ENCODE results near the gene ZNF524. TPM values are rescaled to one million over a fixed set of nuclear protein-coding genes. Genes with fewer than 3 reads are reported as not detected.
A peak's percentile ranks its signal among the peaks of the same experiment; 100 is the strongest.

Gene ZNF524
- total RNA-seq, 3 donors from 2014 or later (not counting 1 experiment from before 2014, with no cell fraction given): 9.2 to 12.6 (median 12.5) TPM

- Histone ChIP-seq H3K36me3 (ENCODE audit: control insufficient read depth, insufficient read depth, low read length) (peaks cover 5% of the 10 kb centered on the region), H3K9me3 (ENCODE audit: control insufficient read depth, insufficient read depth, low read length) (no peaks in the 10 kb centered on the region), H3K4me1 (ENCODE audit: control insufficient read depth, insufficient read depth, low read length) (peaks cover 19% of the 10 kb centered on the region), H3K27ac (ENCODE audit: low read length) (peak overlapping the region; percentile 100), H3K4me3 (ENCODE audit: low read length) (peak overlapping the region; percentile 94), H3K27me3 (ENCODE audit: control insufficient read depth, insufficient read depth, low read length) (no peaks in the 10 kb centered on the region)
- H3K4me3 Mint-ChIP-seq: peak overlapping the region; percentile 96
- 7% methylated on average over 26 of the region's 26 CpGs for WGBS (ENCODE audit: insufficient coverage)
- ATAC-seq (peak; percentile 77 to 92 (median 80)), DNase-seq (peak; percentile 95 to 96)
- TF ChIP-seq, protein P1, sequence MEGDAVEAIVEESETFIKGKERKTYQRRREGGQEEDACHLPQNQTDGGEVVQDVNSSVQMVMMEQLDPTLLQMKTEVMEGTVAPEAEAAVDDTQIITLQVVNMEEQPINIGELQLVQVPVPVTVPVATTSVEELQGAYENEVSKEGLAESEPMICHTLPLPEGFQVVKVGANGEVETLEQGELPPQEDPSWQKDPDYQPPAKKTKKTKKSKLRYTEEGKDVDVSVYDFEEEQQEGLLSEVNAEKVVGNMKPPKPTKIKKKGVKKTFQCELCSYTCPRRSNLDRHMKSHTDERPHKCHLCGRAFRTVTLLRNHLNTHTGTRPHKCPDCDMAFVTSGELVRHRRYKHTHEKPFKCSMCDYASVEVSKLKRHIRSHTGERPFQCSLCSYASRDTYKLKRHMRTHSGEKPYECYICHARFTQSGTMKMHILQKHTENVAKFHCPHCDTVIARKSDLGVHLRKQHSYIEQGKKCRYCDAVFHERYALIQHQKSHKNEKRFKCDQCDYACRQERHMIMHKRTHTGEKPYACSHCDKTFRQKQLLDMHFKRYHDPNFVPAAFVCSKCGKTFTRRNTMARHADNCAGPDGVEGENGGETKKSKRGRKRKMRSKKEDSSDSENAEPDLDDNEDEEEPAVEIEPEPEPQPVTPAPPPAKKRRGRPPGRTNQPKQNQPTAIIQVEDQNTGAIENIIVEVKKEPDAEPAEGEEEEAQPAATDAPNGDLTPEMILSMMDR (IDR thresholded peaks at IDR 0.05): no peak
- peak overlapping the region; percentile 96 to 99 for H3K27ac Mint-ChIP-seq
- no peaks in the 10 kb centered on the region for H3K27me3 Mint-ChIP-seq (ENCODE audit: low read depth in 2 of 2)
- H3K9me3 Mint-ChIP-seq: no peaks in the 10 kb centered on the region
- intact Hi-C loops (cut with micrococcal nuclease): loop anchor here (1.0 kb wide), 3 partner anchors 12 to 123 kb away; partner anchors contain the start of genes ZNF628 and ZNF784
- H3K36me3 Mint-ChIP-seq: no peaks in the 10 kb centered on the region
- peaks cover 19 to 35% of the 10 kb centered on the region in 2 donors for H3K4me1 Mint-ChIP-seq
These were observed 1.2 kb upstream of the ZNF524 start for GRCh38 chr19:55598719-55599467.

- intact Hi-C loops (cut with micrococcal nuclease): loop anchor here (1.0 kb wide), 3 partner anchors 12 to 123 kb away; partner anchors contain the start of genes ZNF628 and ZNF784
- under 1% methylated on average over 23 of the region's 23 CpGs for WGBS (ENCODE audit: insufficient coverage)
- Histone ChIP-seq H3K9me3 (ENCODE audit: control insufficient read depth, insufficient read depth, low read length) (no peaks in the 10 kb centered on the region), H3K27ac (ENCODE audit: low read length) (peak within 1 kb of the TSS; percentile 100), H3K36me3 (ENCODE audit: control insufficient read depth, insufficient read depth, low read length) (peaks cover 5% of the 10 kb centered on the region), H3K4me3 (ENCODE audit: low read length) (peak within 1 kb of the TSS; percentile 94), H3K27me3 (ENCODE audit: control insufficient read depth, insufficient read depth, low read length) (no peaks in the 10 kb centered on the region), H3K4me1 (ENCODE audit: control insufficient read depth, insufficient read depth, low read length) (peaks cover 24% of the 10 kb centered on the region)
- TF ChIP-seq, protein P1 (IDR thresholded peaks at IDR 0.05): no peak
- Mint-ChIP-seq H3K36me3 (no peaks in the 10 kb centered on the region), H3K27me3 (ENCODE audit: low read depth in 2 of 2) (no peaks in the 10 kb centered on the region), H3K9me3 (no peaks in the 10 kb centered on the region), H3K4me3 (peak within 1 kb of the TSS; percentile 96), H3K27ac (peak within 1 kb of the TSS; percentile 96 to 99), H3K4me1 (peaks cover 23 to 38% of the 10 kb centered on the region in 2 donors)
- peak; percentile 93 to 98 for DNase-seq
- peak; percentile 69 to 85 (median 73) for ATAC-seq
These were observed 633 bp upstream of the ZNF524 start, which contains the start of gene FIZ1 for GRCh38 chr19:55599468-55599841. Gene FIZ1 (minus strand): TSS chr19:55599517. CDS start chr19:55597865, 1,652 bp downstream.

DNA sequence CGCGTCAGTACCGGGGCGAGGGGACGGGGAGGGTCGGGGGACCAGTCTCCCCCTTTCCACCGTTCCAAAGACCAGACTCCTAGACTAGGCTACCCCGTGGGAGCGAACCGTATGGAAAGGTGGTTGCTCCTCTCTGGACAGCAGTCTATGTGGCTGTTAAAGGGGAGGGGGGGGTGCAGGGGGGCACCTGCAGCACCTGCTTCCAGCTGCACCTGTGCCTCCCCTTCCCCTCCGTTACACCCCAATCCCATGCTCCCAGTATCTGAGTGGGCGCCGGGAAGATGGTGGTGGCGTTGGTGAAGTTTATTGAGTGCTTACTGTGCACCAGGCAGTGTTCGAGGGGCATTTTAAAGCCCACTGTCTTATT lies 557 bp downstream of the ZNF524 start:
- TF ChIP-seq, protein P1 (IDR thresholded peaks at IDR 0.05): no peak
- Histone ChIP-seq H3K9me3 (ENCODE audit: control insufficient read depth, insufficient read depth, low read length) (no peaks in the 10 kb centered on the region), H3K27me3 (ENCODE audit: control insufficient read depth, insufficient read depth, low read length) (no peaks in the 10 kb centered on the region), H3K36me3 (ENCODE audit: control insufficient read depth, insufficient read depth, low read length) (peaks cover 4% of the 10 kb centered on the region), H3K4me1 (ENCODE audit: control insufficient read depth, insufficient read depth, low read length) (peaks cover 29% of the 10 kb centered on the region), H3K4me3 (ENCODE audit: low read length) (peak overlapping the region; percentile 48), H3K27ac (ENCODE audit: low read length) (peak overlapping the region; percentile 57)
- intact Hi-C loops (cut with micrococcal nuclease): no loop called here
- Mint-ChIP-seq H3K9me3 (no peaks in the 10 kb centered on the region), H3K4me3 (peak overlapping the region; percentile 96), H3K4me1 (peaks cover 29 to 46% of the 10 kb centered on the region in 2 donors), H3K36me3 (no peaks in the 10 kb centered on the region), H3K27ac (peak overlapping the region; percentile 86 to 99), H3K27me3 (ENCODE audit: low read depth in 2 of 2) (no peaks in the 10 kb centered on the region)
- 6% methylated on average over 11 of the region's 15 CpGs for WGBS (ENCODE audit: insufficient coverage)
- DNase-seq (no peak), ATAC-seq (no peak)
